IPS-18c (cell line): ENCODE results near the gene EXOC3L1.
A peak's percentile ranks its signal among the peaks of the same experiment; 100 is the strongest.

Experiments
- H3K4me3 ChIP-seq: 2 replicates; pipeline ENCODE4 v1.7.0; 2013; ENCODE audit warnings: low read depth, mild to moderate bottlenecking, low read length, moderate library complexity; ENCODE audit not compliant: insufficient read depth
- H3K9me3 ChIP-seq: one replicate; pipeline ENCODE4 v1.6.1; 2013; ENCODE audit warnings: mild to moderate bottlenecking, low read length, moderate library complexity; ENCODE audit not compliant: control insufficient read depth, insufficient read depth

The EXOC3L1 gene

GRCh38 chr16:67188798-67189197 is 1.1 kb downstream of the EXOC3L1 start:
- no peaks in the 10 kb centered on the region for H3K9me3 ChIP-seq
- H3K4me3 ChIP-seq = no peak overlapping the region

- H3K4me3 ChIP-seq = no peak overlapping the region
Measured at GRCh38 chr16:67188323-67188722, 1.6 kb downstream of the EXOC3L1 start.

GRCh38 chr16:67187175-67187890 is 2.6 kb downstream of the EXOC3L1 start:
- Histone ChIP-seq H3K4me3 (no peak overlapping the region), H3K9me3 (no peaks in the 10 kb centered on the region)

More at GRCh38 chr16:67188323-67188722, 1.6 kb downstream of the EXOC3L1 start:
- H3K9me3 ChIP-seq = no peaks in the 10 kb centered on the region

GRCh38 chr16:67186550-67186950 is 3.4 kb downstream of the EXOC3L1 start:
- H3K9me3 ChIP-seq = no peaks in the 10 kb centered on the region
- H3K4me3 ChIP-seq = no peak overlapping the region

- no peak overlapping the region for H3K4me3 ChIP-seq
- H3K9me3 ChIP-seq = no peaks in the 10 kb centered on the region
Measured at GRCh38 chr16:67185651-67186134, 4.2 kb downstream of the EXOC3L1 start.

- Histone ChIP-seq H3K9me3 (no peaks in the 10 kb centered on the region), H3K4me3 (peak overlapping the region; percentile 84; the same call in 1 of the 2 replicates)
Measured at GRCh38 chr16:67184995-67185650, 4.8 kb downstream of the EXOC3L1 start.

GRCh38 chr16:67184453-67184994 is 5.4 kb downstream of the EXOC3L1 start:
- H3K9me3 ChIP-seq = no peaks in the 10 kb centered on the region
- H3K4me3 ChIP-seq = peak overlapping the region; percentile 84

GRCh38 chr16:67183627-67184452 is 6.1 kb downstream of the EXOC3L1 start, which contains the start of gene MATCAP1:
Gene MATCAP1 (minus strand): TSS chr16:67183963. CDS start chr16:67180610, 3,353 bp downstream.
- H3K9me3 ChIP-seq = no peaks in the 10 kb centered on the region
- H3K4me3 ChIP-seq = peak within 1 kb of the TSS; percentile 84

- Histone ChIP-seq H3K9me3 (no peaks in the 10 kb centered on the region), H3K4me3 (peak overlapping the region; percentile 84; the same call in 1 of the 2 replicates)
Measured at GRCh38 chr16:67183284-67183626, 6.7 kb downstream of the EXOC3L1 start.

- no peaks in the 10 kb centered on the region for H3K9me3 ChIP-seq
- H3K4me3 ChIP-seq = no peak overlapping the region
Measured at GRCh38 chr16:67182288-67182687, 7.6 kb downstream of the EXOC3L1 start.

GRCh38 chr16:67181346-67181745 is 8.6 kb downstream of the EXOC3L1 start:
- Histone ChIP-seq H3K9me3 (no peaks in the 10 kb centered on the region), H3K4me3 (no peak overlapping the region)

GRCh38 chr16:67180166-67180565 is 9.8 kb downstream of the EXOC3L1 start:
- Histone ChIP-seq H3K9me3 (no peaks in the 10 kb centered on the region), H3K4me3 (no peak overlapping the region)

GRCh38 chr16:67179421-67180080 is 10.4 kb downstream of the EXOC3L1 start:
- Histone ChIP-seq H3K4me3 (no peak overlapping the region), H3K9me3 (no peaks in the 10 kb centered on the region)

- no peaks in the 10 kb centered on the region for H3K9me3 ChIP-seq
- H3K4me3 ChIP-seq = peak overlapping the region; percentile 49
Measured at GRCh38 chr16:67177743-67178699, 11.9 kb downstream of the EXOC3L1 start.

GRCh38 chr16:67176662-67177061 is 13.3 kb downstream of the EXOC3L1 start:
- no peak overlapping the region for H3K4me3 ChIP-seq
- H3K9me3 ChIP-seq = no peaks in the 10 kb centered on the region

GRCh38 chr16:67174706-67175231 is 15.2 kb downstream of the EXOC3L1 start:
- H3K4me3 ChIP-seq = peak overlapping the region; percentile 47; the same call in 1 of the 2 replicates
- no peaks in the 10 kb centered on the region for H3K9me3 ChIP-seq
